ENCODE data around the gene PPM1A. TPM values are rescaled to one million over a fixed set of nuclear protein-coding genes. Genes with fewer than 3 reads are reported as not detected.

The PPM1A gene
- total and polyA plus RNA-seq, 2 of the 8 experiments (the other 6 are each of a cell fraction or from before 2014, with no cell fraction given): 14.0 to 51.2 TPM

DNA sequence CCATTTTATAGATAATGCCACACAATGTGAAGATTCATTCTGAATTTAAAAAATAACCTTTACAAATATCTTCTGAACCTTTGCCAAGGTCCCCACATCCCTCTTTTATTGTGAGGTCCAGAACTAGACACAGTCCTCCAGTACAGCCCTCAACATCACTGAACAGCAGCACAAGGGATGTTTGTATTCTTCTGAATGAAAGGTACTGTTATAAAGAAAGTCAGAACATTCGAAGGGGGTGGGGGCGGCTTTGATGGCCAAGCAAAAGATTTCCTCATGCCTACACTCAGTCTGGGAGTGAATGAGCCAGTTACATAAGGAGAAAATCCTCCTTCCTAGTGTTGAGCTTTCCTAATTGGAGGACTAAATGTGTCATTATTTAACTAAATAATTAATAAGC, 77.3 kb downstream of the PPM1A start:
- CTCF ChIA-PET (ENCODE audit: partially characterized antibody): interaction anchor here (0.6 to 7.8 kb wide), 10 partner anchors 9 to 1443 kb away, joined by 3 to 73 read pairs (median 3); no protein-coding TSS in a partner anchor
- no peak for FAIRE-seq

More for the DNA sequence above, 77.3 kb downstream of the PPM1A start:
- H4K20me1 ChIP-seq (replicated peaks in 1 of 2; ENCODE audit: control insufficient read depth in 1 of 2, insufficient read depth in 2 of 2, low read length in 2 of 2): no peaks in the 10 kb centered on the region
- no peak overlapping the region for H4K91ac ChIP-seq (replicated peaks; ENCODE audit: insufficient read length, low read length)
- H2AK5ac ChIP-seq (ENCODE audit: low read depth, low read length): no peak overlapping the region
- H2AFZ ChIP-seq (ENCODE audit: low read length): no peak overlapping the region
- no peak overlapping the region for H4K5ac ChIP-seq (ENCODE audit: insufficient read length, low read depth, low read length)
- H3K4me2 ChIP-seq (ENCODE audit: insufficient read depth in 1 of 2, low read depth in 2 of 2, low read length in 2 of 2): no peak overlapping the region
- H3K4ac ChIP-seq (replicated peaks; ENCODE audit: insufficient read length, low read depth, low read length): no peak overlapping the region
- no peak overlapping the region for H3K23ac ChIP-seq (ENCODE audit: insufficient read length)
- H3K27me3 ChIP-seq (replicated peaks in 1 of 4; ENCODE audit: control insufficient read depth in 3 of 4, extremely low read depth in 1 of 4, insufficient read depth in 3 of 4, low read length in 3 of 4): peaks cover 0 to 5% (median 1%) of the 10 kb centered on the region in 4 experiments; a peak in 3 of 7 replicates
- POLR2A ChIA-PET (ENCODE audit: partially characterized antibody): interaction anchor here (1.2 to 3.0 kb wide), 4 partner anchors 9 to 161 kb away, joined by 3 to 13 read pairs (median 4); partner anchors contain the start of genes DHRS7 and PPM1A
- H3K14ac ChIP-seq (ENCODE audit: insufficient read length): no peak overlapping the region
- no peak overlapping the region for H4K8ac ChIP-seq (ENCODE audit: extremely low read depth, insufficient read depth, low read length)
- no peak for DNase-seq (ENCODE audit: low read depth in 1 of 2, low spot score in 2 of 2)
- no peaks in the 10 kb centered on the region for H3K79me1 ChIP-seq (ENCODE audit: low read depth, low read length)
- H2BK12ac ChIP-seq (ENCODE audit: low read depth, low read length): no peak overlapping the region
- no peak overlapping the region for H3K18ac ChIP-seq (ENCODE audit: extremely low read depth, low read length)
- H3K36me3 ChIP-seq (ENCODE audit: control insufficient read depth in 2 of 4, insufficient read depth in 4 of 4, low read length in 3 of 4): no peaks in the 10 kb centered on the region
- H3K9me3 ChIP-seq (ENCODE audit: insufficient read depth in 2 of 2, low read depth in 1 of 2, low read length in 1 of 2): no peaks in the 10 kb centered on the region
- H2BK15ac ChIP-seq (ENCODE audit: low read length): no peak overlapping the region
- 78% methylated on average over 2 of the region's 2 CpGs; no CpG with 5 or more reads in 1 of the 2 experiments for WGBS, 2 experiments (ENCODE audit: extremely low coverage in 1 of 2, insufficient coverage in 1 of 2, insufficient read length in 1 of 2, insufficient replicate concordance in 2 of 2, low coverage in 1 of 2, low lambda C conversion rate in 2 of 2, missing lambda C conversion rate in 1 of 2)
- H2BK120ac ChIP-seq (replicated peaks; ENCODE audit: low read depth, low read length): no peak overlapping the region
- no peak overlapping the region for H3K4me3 ChIP-seq (ENCODE audit: extremely low read depth in 1 of 4, insufficient read depth in 2 of 4, low read depth in 3 of 4, low read length in 4 of 4)
- H3K79me2 ChIP-seq (ENCODE audit: control insufficient read depth in 1 of 2, insufficient read depth in 2 of 2, low read length in 2 of 2): no peaks in the 10 kb centered on the region
- H3K27ac ChIP-seq (ENCODE audit: low read depth, low read length): no peak overlapping the region
- H3K56ac ChIP-seq (replicated peaks; ENCODE audit: insufficient read length, low read depth, low read length): no peak overlapping the region
- H2BK20ac ChIP-seq (ENCODE audit: low read length): no peak overlapping the region; the same call in 1 of the 2 replicates
- no peak for TF ChIP-seq BRCA1 (IDR thresholded peaks at IDR 0.05; ENCODE audit: low read depth, low read length)
- TF ChIP-seq CREB1 (IDR thresholded peaks at IDR 0.05): no peak
- TF ChIP-seq SP4 (IDR thresholded peaks at IDR 0.05; ENCODE audit: low read length): no peak
- H3K23me2 ChIP-seq (ENCODE audit: low read depth, low read length): peaks cover 2% of the 10 kb centered on the region; the same call in 1 of the 2 replicates
- no peak overlapping the region for H2BK5ac ChIP-seq (ENCODE audit: low read depth, low read length)
- H3K9ac ChIP-seq (replicated peaks in 1 of 4; ENCODE audit: extremely low read depth in 1 of 4, low read depth in 3 of 4, low read length in 3 of 4): no peak overlapping the region
- H3K4me1 ChIP-seq (replicated peaks in 1 of 4; ENCODE audit: control insufficient read depth in 3 of 4, insufficient read depth in 4 of 4, low read length in 3 of 4): peaks cover 7 to 11% (median 7%) of the 10 kb centered on the region in 4 experiments; a peak in 6 of 7 replicates

All from H1 (cell line).